KOPT-K1 (cell line): ENCODE results near the gene ZP3.
"Not testable (repeated sequence)": the region's sequence is repeated elsewhere in the genome, so short reads cannot be mapped to it uniquely, and the experiment has no call there.

Experiments
- H3K27ac ChIP-seq: fragments of 200-600 bp; sonication (generic); 2 replicates; pipeline ENCODE4 v1.5.1; 2016; ENCODE audit warnings: antibody characterized with exemption, mild to moderate bottlenecking, low read depth, low read length; ENCODE audit not compliant: poor library complexity, severe bottlenecking
- H3K36me3 ChIP-seq: fragments of 200-600 bp; sonication (generic); 2 replicates; pipeline ENCODE4 v1.5.1; 2017; ENCODE audit warnings: antibody characterized with exemption, mild to moderate bottlenecking, low read length, moderate library complexity; ENCODE audit not compliant: insufficient read depth
- H3K9me3 ChIP-seq: fragments of 200-600 bp; sonication (generic); 2 replicates; pipeline ENCODE4 v1.5.1; 2017; ENCODE audit warnings: antibody characterized with exemption, low read length, mild to moderate bottlenecking; ENCODE audit not compliant: insufficient read depth, poor library complexity, severe bottlenecking

The ZP3 gene

DNA sequence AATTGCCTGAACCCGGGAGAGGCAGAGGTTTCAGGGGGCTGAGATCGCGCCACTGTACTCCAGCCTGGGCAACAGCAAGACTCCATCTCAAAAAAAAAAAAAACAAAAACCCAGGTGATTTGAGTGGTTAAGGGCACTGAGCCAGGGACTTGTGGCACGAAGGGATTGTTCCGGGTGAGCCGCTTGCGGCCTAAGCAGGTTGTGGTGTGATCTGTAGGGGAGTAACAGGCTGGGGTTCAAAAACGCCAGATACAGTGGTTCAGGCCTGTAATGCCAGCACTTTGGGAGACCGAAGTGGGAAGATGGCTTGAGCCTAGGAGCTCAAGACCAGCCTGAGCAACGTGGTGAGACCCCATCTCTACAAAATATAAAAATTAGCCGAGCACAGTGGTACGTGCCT, 19.1 kb downstream of the ZP3 start:
- H3K36me3 ChIP-seq, H3K9me3 ChIP-seq, H3K27ac ChIP-seq: not testable (repeated sequence)

- peak overlapping the region; percentile 49 for H3K27ac ChIP-seq
- not testable (repeated sequence) for H3K36me3 ChIP-seq, H3K9me3 ChIP-seq
Measured at GRCh38 chr7:76445577-76446008, 20.8 kb downstream of the ZP3 start.

GRCh38 chr7:76457017-76457416, 32.3 kb downstream of the ZP3 start:
- H3K9me3 ChIP-seq, H3K27ac ChIP-seq, H3K36me3 ChIP-seq: not testable (repeated sequence)

DNA sequence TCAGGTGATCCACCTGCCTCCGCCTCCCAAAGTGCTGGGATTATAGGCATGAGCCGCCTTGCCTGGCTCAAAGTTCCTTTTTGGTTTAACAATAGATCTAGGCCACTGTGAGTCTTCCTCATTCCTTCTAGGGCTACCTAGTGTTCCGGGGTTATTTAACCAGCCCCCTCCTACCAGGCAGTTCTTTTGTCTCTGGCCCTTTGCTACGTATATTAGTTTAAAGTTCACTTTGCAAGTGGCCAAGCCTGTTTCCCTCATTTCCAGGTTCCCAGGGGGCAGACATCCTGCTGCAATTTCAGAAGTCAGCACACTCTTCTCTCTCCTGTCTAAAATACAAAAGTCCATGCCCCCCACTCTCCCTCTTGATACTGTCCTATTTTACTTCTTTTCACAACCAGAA, 33.8 kb downstream of the ZP3 start:
- H3K9me3 ChIP-seq, H3K27ac ChIP-seq, H3K36me3 ChIP-seq: not testable (repeated sequence)

DNA sequence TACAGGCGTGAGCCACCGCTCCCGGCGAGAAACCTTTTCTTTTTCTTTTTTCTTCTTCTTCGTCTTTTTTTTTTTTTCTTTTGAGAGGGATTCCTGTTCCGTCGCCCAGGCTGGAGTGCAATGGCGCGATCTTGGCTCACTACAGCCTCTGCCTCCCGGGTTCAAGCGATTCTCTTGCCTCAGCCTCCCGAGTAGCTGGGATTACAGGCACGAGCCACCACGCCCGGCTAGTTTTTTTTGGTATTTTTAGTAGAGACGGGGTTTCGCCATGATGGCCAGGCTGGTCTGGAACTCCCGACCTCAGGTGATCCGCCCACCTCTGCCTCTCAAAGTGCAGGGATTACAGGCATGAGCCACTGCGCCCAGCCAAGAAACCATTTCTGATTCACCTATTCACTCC, 36.0 kb downstream of the ZP3 start:
- not testable (repeated sequence) for H3K36me3 ChIP-seq, H3K27ac ChIP-seq, H3K9me3 ChIP-seq

DNA sequence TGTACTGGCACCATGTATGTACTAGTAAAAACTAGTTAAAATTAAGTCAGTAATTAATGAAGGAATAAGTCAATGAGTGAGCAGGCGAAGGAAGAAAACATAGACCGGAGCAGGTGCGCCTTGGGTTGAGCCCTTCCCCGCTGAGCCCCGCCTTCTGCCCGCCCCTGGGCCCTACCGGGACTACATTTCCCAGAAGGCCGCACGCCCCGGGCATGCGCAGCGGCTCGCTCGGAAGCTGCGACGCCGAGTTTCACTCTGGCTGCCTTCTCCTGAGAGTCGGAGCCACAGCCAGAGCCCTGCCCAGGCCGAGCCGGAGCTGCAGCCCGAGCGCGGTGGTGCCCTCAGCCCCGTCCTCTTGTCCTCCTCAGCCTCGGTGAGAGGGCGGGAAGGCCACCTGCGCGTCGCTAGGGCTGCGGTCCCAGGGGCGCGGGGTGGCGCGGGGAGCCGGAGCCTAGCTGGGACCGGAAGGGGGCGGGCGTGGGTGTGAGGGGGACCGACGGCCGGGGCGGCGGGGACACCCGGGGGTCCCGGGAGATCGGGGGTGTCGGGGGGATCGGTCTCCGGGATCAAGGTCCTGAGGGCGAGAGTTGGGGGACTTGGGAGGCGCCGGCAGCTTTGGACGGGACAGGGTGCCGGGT, 36.8 kb downstream of the ZP3 start, which contains the start of gene DTX2:
Gene DTX2 (plus strand): TSS at position 246 of the 638 bp plus-strand sequence. CDS start 18,801 bp downstream, outside the sequence.
- H3K27ac ChIP-seq: peak within 1 kb of the TSS; percentile 47
- not testable (repeated sequence) for H3K9me3 ChIP-seq, H3K36me3 ChIP-seq

DNA sequence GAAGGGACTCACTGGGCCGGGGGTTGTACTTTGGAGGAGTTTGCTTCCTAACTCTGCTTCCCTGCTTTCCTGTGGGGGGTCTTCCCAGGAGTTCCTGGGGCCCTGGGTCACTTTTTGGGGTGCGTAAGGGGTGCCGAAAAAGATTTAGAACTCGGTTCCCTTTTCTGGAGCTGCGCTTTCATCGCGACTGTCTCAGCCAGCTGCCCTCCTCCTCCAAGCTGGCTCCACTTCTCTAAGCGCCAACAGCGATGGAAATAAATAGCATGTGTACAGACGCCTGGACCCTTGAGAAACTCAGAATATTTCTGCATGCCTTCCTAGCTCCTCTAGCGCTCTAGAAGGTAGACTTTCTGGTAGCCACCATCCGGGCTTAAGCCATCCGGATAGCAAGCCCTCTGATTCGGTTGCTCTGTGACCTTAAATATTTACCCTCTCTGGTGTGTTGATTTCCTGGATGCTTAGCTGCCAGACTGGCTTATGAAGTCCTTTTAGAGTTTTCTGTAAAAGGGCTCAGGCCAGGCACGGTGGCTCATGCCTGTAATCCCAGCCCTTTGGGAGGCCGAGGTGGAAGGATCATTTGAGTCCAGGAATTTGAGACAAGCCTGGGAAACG, 37.6 kb downstream of the ZP3 start:
- not testable (repeated sequence) for H3K9me3 ChIP-seq, H3K36me3 ChIP-seq, H3K27ac ChIP-seq

GRCh38 chr7:76464959-76465358, 40.2 kb downstream of the ZP3 start:
- not testable (repeated sequence) for H3K9me3 ChIP-seq, H3K36me3 ChIP-seq, H3K27ac ChIP-seq

GRCh38 chr7:76465950-76466349, 41.2 kb downstream of the ZP3 start:
- not testable (repeated sequence) for H3K9me3 ChIP-seq, H3K27ac ChIP-seq, H3K36me3 ChIP-seq

GRCh38 chr7:76467743-76468404, 43.1 kb downstream of the ZP3 start:
- not testable (repeated sequence) for H3K9me3 ChIP-seq, H3K27ac ChIP-seq, H3K36me3 ChIP-seq

DNA sequence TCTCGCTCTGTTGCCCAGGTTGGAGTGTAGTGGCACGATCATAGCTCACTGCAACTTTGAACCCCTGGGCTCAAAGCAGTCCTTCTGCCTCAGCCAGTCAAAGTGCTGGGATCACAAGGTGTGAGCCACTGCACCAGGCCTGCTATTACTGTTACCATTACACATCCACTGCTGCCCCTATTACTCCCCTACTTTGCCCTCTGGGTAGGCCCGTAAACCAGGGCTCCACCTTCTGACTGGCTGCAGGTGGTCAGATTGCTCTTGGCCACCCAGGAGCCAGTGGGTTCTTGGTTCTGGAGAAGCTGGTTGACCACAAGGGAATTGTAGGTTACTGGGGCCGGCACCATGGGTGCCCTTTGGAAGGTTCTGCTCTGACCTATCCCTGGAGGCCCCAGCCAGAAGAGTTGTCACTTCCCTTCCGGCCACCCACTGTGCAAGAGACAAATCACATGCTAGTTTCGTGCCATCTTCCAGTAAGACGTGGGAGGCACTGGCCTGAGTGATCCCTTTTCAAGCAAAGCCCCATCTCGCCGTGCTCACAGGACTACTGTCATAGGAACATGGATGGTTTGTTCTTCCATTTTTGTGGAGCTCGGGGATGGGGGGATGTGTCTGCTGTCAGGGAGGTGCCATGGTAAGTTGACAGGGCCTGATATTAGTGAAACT, 46.9 kb downstream of the ZP3 start:
- not testable (repeated sequence) for H3K27ac ChIP-seq, H3K36me3 ChIP-seq, H3K9me3 ChIP-seq

DNA sequence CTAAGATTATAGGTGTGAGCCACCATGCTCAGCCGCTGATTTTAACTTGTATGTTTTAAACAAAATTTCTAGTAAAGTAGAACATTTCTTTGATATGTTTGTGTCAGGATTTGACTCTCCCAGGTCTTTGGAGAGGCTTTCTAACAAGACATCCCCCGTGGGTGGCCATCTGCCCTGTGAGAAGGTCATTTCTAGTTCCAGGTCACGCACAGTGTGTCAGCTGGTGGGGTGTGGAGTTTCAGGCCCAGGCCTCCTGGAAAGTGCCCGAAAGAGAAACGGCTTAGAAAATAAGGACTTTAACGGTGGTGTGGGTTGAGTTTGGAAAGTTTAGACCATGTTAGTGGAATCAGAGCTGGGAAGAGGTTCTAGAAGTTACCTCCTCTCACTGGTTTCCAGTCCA, 48.3 kb downstream of the ZP3 start:
- not testable (repeated sequence) for H3K36me3 ChIP-seq, H3K9me3 ChIP-seq, H3K27ac ChIP-seq

DNA sequence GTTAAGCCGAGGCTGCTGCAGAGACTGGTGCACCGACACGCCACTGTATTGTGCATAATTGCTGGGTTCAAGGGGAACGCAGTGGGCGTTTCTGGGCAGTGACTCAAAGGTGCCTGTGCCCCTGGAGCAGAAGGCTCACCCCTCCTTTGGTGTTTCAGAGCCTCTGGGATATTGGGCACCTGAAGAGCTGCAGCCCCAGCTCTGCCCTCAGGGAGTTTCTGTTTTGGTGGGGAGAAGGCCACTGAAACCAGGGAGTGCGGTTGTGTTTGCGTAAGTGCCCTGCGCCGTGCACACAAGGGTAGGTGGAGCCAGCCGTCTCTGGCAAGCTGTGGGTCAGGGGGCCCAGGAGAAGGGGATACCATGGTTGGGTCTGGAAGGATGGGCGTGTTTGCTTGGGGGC, 51.5 kb downstream of the ZP3 start:
- H3K36me3 ChIP-seq, H3K9me3 ChIP-seq, H3K27ac ChIP-seq: not testable (repeated sequence)

- H3K27ac ChIP-seq, H3K9me3 ChIP-seq, H3K36me3 ChIP-seq: not testable (repeated sequence)
Measured at GRCh38 chr7:76476742-76477474, 52.2 kb downstream of the ZP3 start.

GRCh38 chr7:76479628-76480027, 54.9 kb downstream of the ZP3 start:
- H3K9me3 ChIP-seq, H3K27ac ChIP-seq: not testable (repeated sequence)
- peaks cover 22% of the 10 kb centered on the region; the same call in 1 of the 2 replicates for H3K36me3 ChIP-seq
